Right atrium auricular region (tissue), 2 donors: ENCODE measurements around the gene SIRT7. TPM values are rescaled to one million over a fixed set of nuclear protein-coding genes. Genes with fewer than 3 reads are reported as not detected.

Experiments
- DNase-seq: peaks from one replicate; pipeline ENCODE4 v3.0.0-alpha.2; 2019; ENCODE audit warnings: low spot score
- H3K27ac ChIP-seq, 2 donors: fragments of 200-600 bp; sonication (generic); 1 replicate in 1 of 2; 2 replicates in 1 of 2; pipeline ENCODE4 v1.5.1; 2016 to 2019
- H3K27me3 ChIP-seq, 2 donors: fragments of 200-600 bp; sonication (generic); one replicate each; pipeline versions ENCODE4 v1.5.1 to v1.6.0; 2017 to 2019
- H3K36me3 ChIP-seq: fragments of 200-600 bp; sonication (generic); one replicate; pipeline ENCODE4 v1.5.1; 2016
- H3K4me1 ChIP-seq, 2 donors: fragments of 200-600 bp; sonication (generic); one replicate each; pipeline versions ENCODE4 v1.5.1 to v1.6.0; 2017 to 2019
- H3K4me3 ChIP-seq, 2 donors: fragments of 200-600 bp; sonication (generic); 1 replicate in 1 of 2; 2 replicates in 1 of 2; pipeline ENCODE4 v1.5.1; 2017 to 2019; ENCODE audit warnings: mild to moderate bottlenecking in 1 of 2, moderate library complexity in 1 of 2
- H3K9me3 ChIP-seq, 2 donors: fragments of 200-600 bp; sonication (generic); one replicate each; pipeline ENCODE4 v1.5.1; 2019
- total RNA-seq, 2 donors: library from RNA; depleted of rRNA; stranded (reverse); fragments of >200 nt; gene quantifications; one replicate each; pipeline ENCODE4 v1.1.0, GENCODE V29; 2016
- TF ChIP-seq, protein P1 (sequence below), 2 donors: fragments of 200-600 bp; sonication (generic); IDR thresholded peaks; one replicate each; pipeline ENCODE4 v1.5.1; 2019; ENCODE audit warnings: antibody characterized with exemption in 2 of 2

SIRT7 gene
- total RNA-seq, 2 donors from 2014 or later: 2.8 to 4.9 TPM

DNA sequence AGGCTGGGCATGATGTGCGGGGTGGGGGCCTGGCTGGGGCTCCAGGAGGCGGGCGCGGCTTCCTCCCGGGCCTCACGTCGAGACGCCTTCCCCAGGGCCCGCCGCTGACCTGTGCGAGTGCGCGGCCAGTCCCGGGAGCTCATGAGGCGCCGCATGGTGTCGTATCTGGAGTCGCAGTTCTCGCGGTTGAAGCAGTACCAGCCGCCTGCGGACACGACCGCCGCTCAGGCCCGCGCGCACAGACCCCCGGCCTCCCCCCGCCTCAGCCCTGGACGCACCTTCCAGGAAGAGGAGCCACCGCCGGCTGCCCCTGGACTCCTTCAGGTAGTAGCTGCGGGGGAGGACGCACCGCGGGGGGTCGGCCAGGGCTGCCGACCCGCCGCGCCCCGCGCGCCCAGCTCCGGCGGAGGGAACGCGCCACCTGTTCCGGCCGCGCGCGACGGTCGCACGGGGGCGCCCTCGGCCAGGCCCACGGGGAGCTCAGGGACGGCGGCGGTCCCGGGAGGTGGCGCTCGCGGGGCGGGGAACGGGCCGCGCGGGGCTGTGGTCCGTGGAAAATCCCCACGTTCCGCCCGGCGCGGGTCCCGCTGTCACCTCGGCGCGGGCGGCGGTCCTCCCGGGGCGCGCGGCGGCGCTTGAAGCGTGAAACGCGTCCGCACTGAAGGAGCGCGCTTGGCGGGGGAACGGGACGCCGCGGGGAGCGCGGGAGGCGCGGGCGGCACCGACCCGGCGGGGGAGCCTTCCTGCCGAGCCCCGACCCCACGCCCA lies 41.6 kb upstream of the SIRT7 start:
- peaks cover 11 to 34% of the 10 kb centered on the region in 2 donors for H3K27me3 ChIP-seq
- no peak overlapping the region for H3K27ac ChIP-seq

DNA sequence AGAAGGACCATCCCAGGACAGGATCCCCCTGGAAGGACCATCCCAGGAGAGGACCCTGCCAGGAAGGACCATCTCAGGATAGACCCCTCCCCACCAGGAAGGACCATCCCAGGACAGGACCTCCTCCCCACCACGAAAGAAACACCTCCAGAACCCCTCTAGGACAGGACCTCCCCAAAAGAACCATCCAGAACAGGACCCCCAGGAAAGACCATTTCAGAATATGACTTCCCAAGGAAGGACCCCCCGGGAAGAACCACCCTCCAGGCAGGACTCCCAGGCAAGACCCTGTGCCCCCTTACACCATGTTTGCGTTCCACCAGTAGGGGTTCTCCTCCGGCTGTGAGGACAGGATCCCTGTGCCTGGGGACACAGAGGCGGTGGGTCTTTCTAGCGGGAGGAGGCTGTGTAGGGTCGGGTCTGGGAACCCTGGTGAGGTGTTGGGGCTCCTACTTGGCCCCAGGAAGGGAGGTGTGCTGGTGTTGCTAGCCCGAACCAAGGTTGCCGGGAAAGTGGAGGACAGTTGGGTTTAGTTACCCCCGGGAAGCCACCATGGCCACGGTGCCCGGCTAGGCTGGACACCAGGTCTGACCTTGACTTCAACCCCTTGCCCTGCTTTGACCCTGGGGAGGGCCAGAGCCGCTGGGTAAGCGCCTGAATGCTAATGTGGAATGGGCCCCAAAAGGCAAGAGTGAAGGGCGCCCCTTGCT lies 40.8 kb upstream of the SIRT7 start:
- H3K9me3 ChIP-seq: no peaks in the 10 kb centered on the region
- H3K27me3 ChIP-seq: peaks cover 11 to 34% of the 10 kb centered on the region in 2 donors
- no peaks in the 10 kb centered on the region for H3K36me3 ChIP-seq
- no peak overlapping the region for H3K4me3 ChIP-seq
- TF ChIP-seq, protein P1, sequence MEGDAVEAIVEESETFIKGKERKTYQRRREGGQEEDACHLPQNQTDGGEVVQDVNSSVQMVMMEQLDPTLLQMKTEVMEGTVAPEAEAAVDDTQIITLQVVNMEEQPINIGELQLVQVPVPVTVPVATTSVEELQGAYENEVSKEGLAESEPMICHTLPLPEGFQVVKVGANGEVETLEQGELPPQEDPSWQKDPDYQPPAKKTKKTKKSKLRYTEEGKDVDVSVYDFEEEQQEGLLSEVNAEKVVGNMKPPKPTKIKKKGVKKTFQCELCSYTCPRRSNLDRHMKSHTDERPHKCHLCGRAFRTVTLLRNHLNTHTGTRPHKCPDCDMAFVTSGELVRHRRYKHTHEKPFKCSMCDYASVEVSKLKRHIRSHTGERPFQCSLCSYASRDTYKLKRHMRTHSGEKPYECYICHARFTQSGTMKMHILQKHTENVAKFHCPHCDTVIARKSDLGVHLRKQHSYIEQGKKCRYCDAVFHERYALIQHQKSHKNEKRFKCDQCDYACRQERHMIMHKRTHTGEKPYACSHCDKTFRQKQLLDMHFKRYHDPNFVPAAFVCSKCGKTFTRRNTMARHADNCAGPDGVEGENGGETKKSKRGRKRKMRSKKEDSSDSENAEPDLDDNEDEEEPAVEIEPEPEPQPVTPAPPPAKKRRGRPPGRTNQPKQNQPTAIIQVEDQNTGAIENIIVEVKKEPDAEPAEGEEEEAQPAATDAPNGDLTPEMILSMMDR (IDR thresholded peaks at IDR 0.05): no peak
- no peak for DNase-seq
- no peak overlapping the region for H3K27ac ChIP-seq
- H3K4me1 ChIP-seq: peaks cover 0 to 23% of the 10 kb centered on the region in 2 donors

More for the DNA sequence above, 41.6 kb upstream of the SIRT7 start:
- Histone ChIP-seq H3K9me3 (no peaks in the 10 kb centered on the region), H3K4me3 (peak overlapping the region; percentile 21 to 49), H3K36me3 (no peaks in the 10 kb centered on the region), H3K4me1 (peaks cover 0 to 23% of the 10 kb centered on the region in 2 donors)
- TF ChIP-seq, protein P1 (IDR thresholded peaks at IDR 0.05): peak; percentile 83 to 89
- no peak for DNase-seq

GRCh38 chr17:81957691-81958432 lies 39.9 kb upstream of the SIRT7 start:
- H3K27ac ChIP-seq: no peak overlapping the region
- no peaks in the 10 kb centered on the region for H3K36me3 ChIP-seq
- no peak overlapping the region for H3K4me3 ChIP-seq
- peaks cover 0 to 23% of the 10 kb centered on the region in 2 donors for H3K4me1 ChIP-seq
- peaks cover 11 to 34% of the 10 kb centered on the region in 2 donors for H3K27me3 ChIP-seq
- TF ChIP-seq, protein P1 (IDR thresholded peaks at IDR 0.05): no peak
- H3K9me3 ChIP-seq: no peaks in the 10 kb centered on the region
- no peak for DNase-seq

DNA sequence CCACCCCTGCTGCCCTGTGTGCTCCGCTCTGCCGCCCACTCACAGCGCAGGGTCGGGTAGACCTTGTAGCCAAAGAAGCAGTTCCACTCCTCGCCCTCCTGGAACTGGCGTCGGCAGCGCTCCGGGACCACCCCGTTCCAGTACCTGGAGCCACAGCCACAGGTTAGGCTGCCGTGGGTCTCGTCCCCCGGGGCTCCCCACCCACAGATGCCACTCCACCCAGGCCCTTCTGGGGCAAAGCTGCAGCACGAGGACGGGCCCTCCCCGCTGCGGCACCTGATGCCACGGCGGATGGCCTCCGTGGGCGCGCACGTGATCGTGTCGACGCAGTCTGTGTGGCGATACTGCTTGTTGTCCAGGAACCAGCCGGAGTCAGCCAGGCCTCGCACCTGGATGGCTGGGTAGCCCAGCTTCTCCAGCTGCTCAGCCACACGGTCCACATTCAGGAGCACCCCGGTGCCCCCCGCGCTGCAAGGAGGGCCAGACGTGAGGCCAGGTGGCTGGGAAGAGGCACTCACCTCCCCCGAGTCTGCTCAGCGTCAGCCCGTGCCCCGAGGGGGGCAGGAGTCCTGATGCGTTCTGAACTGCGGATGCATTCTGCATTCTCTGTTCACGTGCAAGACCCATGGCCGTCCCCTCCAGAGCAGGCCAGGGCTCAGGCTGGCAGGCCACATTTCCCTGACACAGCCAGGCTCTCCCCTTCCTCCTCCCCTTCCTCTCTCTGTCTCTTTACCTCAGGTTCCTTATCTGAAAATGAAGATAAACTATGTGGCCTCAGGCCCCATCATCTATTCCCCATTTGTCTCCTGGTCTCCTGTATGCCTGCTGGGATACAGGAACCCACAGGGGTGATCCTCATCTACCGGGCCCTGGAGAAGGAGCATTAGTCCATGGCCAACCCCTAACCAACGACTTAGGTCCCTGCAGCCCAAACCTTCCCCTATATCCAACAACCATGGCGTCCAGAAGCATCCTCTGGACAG lies 38.9 kb upstream of the SIRT7 start:
- Histone ChIP-seq H3K4me3 (no peak overlapping the region), H3K27ac (no peak overlapping the region), H3K4me1 (peaks cover 0 to 20% of the 10 kb centered on the region in 2 donors), H3K27me3 (peaks cover 6 to 27% of the 10 kb centered on the region in 2 donors), H3K36me3 (no peaks in the 10 kb centered on the region), H3K9me3 (no peaks in the 10 kb centered on the region)
- no peak for DNase-seq
- TF ChIP-seq, protein P1 (IDR thresholded peaks at IDR 0.05): no peak
